GM12864 (cell line): Measurements from ENCODE around the gene ARL9.
A peak's percentile ranks its signal among the peaks of the same experiment; 100 is the strongest.

Source experiments
- DNase-seq: peaks from one replicate; pipeline ENCODE4 v3.0.0-alpha.2; 2011; ENCODE audit warnings: low read depth
- H3K4me3 ChIP-seq: 2 replicates; pipeline ENCODE4 v1.5.1; 2011; ENCODE audit warnings: mild to moderate bottlenecking, low read depth, low read length, control low read depth
- CTCF ChIP-seq: IDR thresholded peaks from 2 replicates; pipeline ENCODE4 v1.5.1; 2011; ENCODE audit warnings: low read depth, mild to moderate bottlenecking, moderate library complexity, low read length, control low read depth, inconsistent platforms; ENCODE audit errors: missing control alignments

The ARL9 gene

GRCh38 chr4:56466910-56467283, 38.7 kb upstream of the ARL9 start:
- DNase-seq = no peak
- no peak for TF ChIP-seq CTCF
- peak overlapping the region; percentile 90 for H3K4me3 ChIP-seq

GRCh38 chr4:56467284-56468096, 38.1 kb upstream of the ARL9 start, which contains the start of gene SRP72:
SRP72 (plus strand) TSS chr4:56467617; CDS start chr4:56467636, 19 bp downstream.
- TF ChIP-seq CTCF = no peak
- peak within 1 kb of the TSS; percentile 90 for H3K4me3 ChIP-seq
- peak; percentile 58 for DNase-seq

GRCh38 chr4:56468097-56468422, 37.5 kb upstream of the ARL9 start:
- H3K4me3 ChIP-seq = peak overlapping the region; percentile 90
- DNase-seq = no peak
- no peak for TF ChIP-seq CTCF

GRCh38 chr4:56469489-56470210, 35.9 kb upstream of the ARL9 start:
- no peak for DNase-seq
- peak overlapping the region; percentile 6; the same call in 1 of the 2 replicates for H3K4me3 ChIP-seq
- no peak for TF ChIP-seq CTCF

GRCh38 chr4:56475917-56476316, 29.7 kb upstream of the ARL9 start:
- H3K4me3 ChIP-seq = no peak overlapping the region
- DNase-seq = no peak
- no peak for TF ChIP-seq CTCF

GRCh38 chr4:56477192-56477702, 28.3 kb upstream of the ARL9 start:
- DNase-seq = no peak
- H3K4me3 ChIP-seq = no peak overlapping the region
- TF ChIP-seq CTCF = no peak
